Measurements from ENCODE around the gene LCA5. TPM values are rescaled to one million over a fixed set of nuclear protein-coding genes. Genes with fewer than 3 reads are reported as not detected.

Gene LCA5
- total RNA-seq, 1 experiment from 2014 or later: 18.3 TPM

DNA sequence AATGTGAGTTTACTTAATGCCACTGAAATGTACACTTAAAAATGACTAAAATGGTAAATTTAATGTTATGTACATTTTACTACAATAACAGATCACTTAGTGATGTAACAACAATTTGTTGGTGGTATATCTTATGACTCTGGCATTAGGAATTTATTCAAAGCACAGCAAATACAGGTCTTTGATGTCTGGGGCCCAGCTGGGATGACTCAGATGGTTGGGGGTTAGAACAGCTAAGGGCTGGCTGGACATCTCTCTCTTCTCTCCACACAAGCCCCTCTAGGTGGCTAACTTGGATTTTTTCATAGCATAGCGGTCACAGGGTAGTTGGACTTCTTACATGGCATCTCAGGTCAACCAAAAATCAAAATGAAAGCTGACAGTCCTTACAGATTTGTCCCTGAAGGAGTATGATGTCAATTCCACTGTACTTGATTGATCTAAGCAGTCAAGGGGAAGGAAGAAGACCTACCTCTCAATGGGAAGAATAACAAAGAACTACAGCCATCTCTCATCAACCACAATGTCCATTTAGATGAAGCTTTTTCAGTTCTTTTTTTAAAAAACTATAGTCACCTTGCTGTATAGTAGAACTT lies 37.5 kb upstream of the LCA5 start:
- peaks cover 8% of the 10 kb centered on the region for H3K36me3 Mint-ChIP-seq (ENCODE audit: insufficient read depth, unreplicated experiment)
- TF ChIP-seq, protein P1, sequence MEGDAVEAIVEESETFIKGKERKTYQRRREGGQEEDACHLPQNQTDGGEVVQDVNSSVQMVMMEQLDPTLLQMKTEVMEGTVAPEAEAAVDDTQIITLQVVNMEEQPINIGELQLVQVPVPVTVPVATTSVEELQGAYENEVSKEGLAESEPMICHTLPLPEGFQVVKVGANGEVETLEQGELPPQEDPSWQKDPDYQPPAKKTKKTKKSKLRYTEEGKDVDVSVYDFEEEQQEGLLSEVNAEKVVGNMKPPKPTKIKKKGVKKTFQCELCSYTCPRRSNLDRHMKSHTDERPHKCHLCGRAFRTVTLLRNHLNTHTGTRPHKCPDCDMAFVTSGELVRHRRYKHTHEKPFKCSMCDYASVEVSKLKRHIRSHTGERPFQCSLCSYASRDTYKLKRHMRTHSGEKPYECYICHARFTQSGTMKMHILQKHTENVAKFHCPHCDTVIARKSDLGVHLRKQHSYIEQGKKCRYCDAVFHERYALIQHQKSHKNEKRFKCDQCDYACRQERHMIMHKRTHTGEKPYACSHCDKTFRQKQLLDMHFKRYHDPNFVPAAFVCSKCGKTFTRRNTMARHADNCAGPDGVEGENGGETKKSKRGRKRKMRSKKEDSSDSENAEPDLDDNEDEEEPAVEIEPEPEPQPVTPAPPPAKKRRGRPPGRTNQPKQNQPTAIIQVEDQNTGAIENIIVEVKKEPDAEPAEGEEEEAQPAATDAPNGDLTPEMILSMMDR (IDR thresholded peaks at IDR 0.05; ENCODE audit: unreplicated experiment): no peak

GRCh38 chr6:79574174-79574573 lies 36.9 kb upstream of the LCA5 start:
- no TSS peak for BruUV-seq (replicated peaks)
- Mint-ChIP-seq H3K36me3 (ENCODE audit: insufficient read depth, unreplicated experiment) (peaks cover 8% of the 10 kb centered on the region), H3K4me3 (ENCODE audit: low read depth, unreplicated experiment) (no peak overlapping the region), H3K9me3 (ENCODE audit: low read depth, unreplicated experiment) (peaks cover 6% of the 10 kb centered on the region), H3K4me1 (ENCODE audit: low read depth, unreplicated experiment) (peaks cover 41% of the 10 kb centered on the region), H3K27me3 (ENCODE audit: unreplicated experiment) (no peaks in the 10 kb centered on the region), H3K27ac (ENCODE audit: unreplicated experiment) (peak overlapping the region; percentile 54)
- no peak for DNase-seq
- CTCF ChIA-PET: no interaction called here
- intact Hi-C loops (cut with micrococcal nuclease; ENCODE audit: unreplicated experiment): loop anchor here (5.0 kb wide), 1 partner anchor 37 kb away; the partner anchor contains the start of gene LCA5
- TF ChIP-seq, protein P1 (IDR thresholded peaks at IDR 0.05; ENCODE audit: unreplicated experiment): no peak

More for the DNA sequence above, 37.5 kb upstream of the LCA5 start:
- H3K27ac Mint-ChIP-seq (ENCODE audit: unreplicated experiment): peak overlapping the region; percentile 54
- no peaks in the 10 kb centered on the region for H3K27me3 Mint-ChIP-seq (ENCODE audit: unreplicated experiment)
- H3K4me1 Mint-ChIP-seq (ENCODE audit: low read depth, unreplicated experiment): peaks cover 35% of the 10 kb centered on the region
- intact Hi-C loops (cut with micrococcal nuclease; ENCODE audit: unreplicated experiment): loop anchor here (5.0 kb wide), 1 partner anchor 37 kb away; the partner anchor contains the start of gene LCA5
- peak; percentile 36 for DNase-seq
- H3K4me3 Mint-ChIP-seq (ENCODE audit: low read depth, unreplicated experiment): no peak overlapping the region
- BruUV-seq (replicated peaks): no TSS peak
- peaks cover 8% of the 10 kb centered on the region for H3K9me3 Mint-ChIP-seq (ENCODE audit: low read depth, unreplicated experiment)
- CTCF ChIA-PET: no interaction called here

GRCh38 chr6:79571030-79571367 lies 33.8 kb upstream of the LCA5 start:
- Mint-ChIP-seq H3K4me3 (ENCODE audit: low read depth, unreplicated experiment) (peak overlapping the region; percentile 37), H3K36me3 (ENCODE audit: insufficient read depth, unreplicated experiment) (peaks cover 8% of the 10 kb centered on the region), H3K4me1 (ENCODE audit: low read depth, unreplicated experiment) (peaks cover 63% of the 10 kb centered on the region), H3K9me3 (ENCODE audit: low read depth, unreplicated experiment) (no peaks in the 10 kb centered on the region), H3K27ac (ENCODE audit: unreplicated experiment) (peak overlapping the region; percentile 98), H3K27me3 (ENCODE audit: unreplicated experiment) (no peaks in the 10 kb centered on the region)
- no TSS peak for BruUV-seq (replicated peaks)
- DNase-seq: no peak
- CTCF ChIA-PET: interaction anchor here (1.2 to 1.6 kb wide), 5 partner anchors 34 to 297 kb away, joined by 4 to 17 read pairs (median 5); partner anchors contain the start of gene LCA5
- TF ChIP-seq, protein P1 (IDR thresholded peaks at IDR 0.05; ENCODE audit: unreplicated experiment): no peak
- intact Hi-C loops (cut with micrococcal nuclease; ENCODE audit: unreplicated experiment): loop anchor here (2.0 to 5.0 kb wide), 5 partner anchors 34 to 142 kb away; partner anchors contain the start of gene LCA5

- no TSS peak for BruUV-seq (replicated peaks)
These were observed 33.1 kb upstream of the LCA5 start for GRCh38 chr6:79570129-79571029.

More at GRCh38 chr6:79570129-79571029, 33.1 kb upstream of the LCA5 start:
- H3K4me3 Mint-ChIP-seq (ENCODE audit: low read depth, unreplicated experiment): peak overlapping the region; percentile 37
- no peaks in the 10 kb centered on the region for H3K9me3 Mint-ChIP-seq (ENCODE audit: low read depth, unreplicated experiment)
- H3K36me3 Mint-ChIP-seq (ENCODE audit: insufficient read depth, unreplicated experiment): peaks cover 8% of the 10 kb centered on the region
- no peaks in the 10 kb centered on the region for H3K27me3 Mint-ChIP-seq (ENCODE audit: unreplicated experiment)
- peak; percentile 87 for DNase-seq
- peaks cover 70% of the 10 kb centered on the region for H3K4me1 Mint-ChIP-seq (ENCODE audit: low read depth, unreplicated experiment)
- CTCF ChIA-PET: interaction anchor here (0.6 to 1.6 kb wide), 7 partner anchors 26 to 298 kb away, joined by 4 to 17 read pairs (median 5); partner anchors contain the start of genes LCA5 and SH3BGRL2
- H3K27ac Mint-ChIP-seq (ENCODE audit: unreplicated experiment): peak overlapping the region; percentile 98
- TF ChIP-seq, protein P1 (IDR thresholded peaks at IDR 0.05; ENCODE audit: unreplicated experiment): peak; percentile 53
- intact Hi-C loops (cut with micrococcal nuclease; ENCODE audit: unreplicated experiment): loop anchor here (1.0 to 5.0 kb wide), 6 partner anchors 33 to 142 kb away; partner anchors contain the start of gene LCA5

Data from Calu3 (cell line).